Measurements from ENCODE around the gene TRIM28. TPM values are rescaled to one million over a fixed set of nuclear protein-coding genes. Genes with fewer than 3 reads are reported as not detected.
A peak's percentile ranks its signal among the peaks of the same experiment; 100 is the strongest.

TRIM28 gene
- total and polyA plus RNA-seq, 7 experiments from 2014 or later, result 55.3 to 564 (median 403) TPM

DNA sequence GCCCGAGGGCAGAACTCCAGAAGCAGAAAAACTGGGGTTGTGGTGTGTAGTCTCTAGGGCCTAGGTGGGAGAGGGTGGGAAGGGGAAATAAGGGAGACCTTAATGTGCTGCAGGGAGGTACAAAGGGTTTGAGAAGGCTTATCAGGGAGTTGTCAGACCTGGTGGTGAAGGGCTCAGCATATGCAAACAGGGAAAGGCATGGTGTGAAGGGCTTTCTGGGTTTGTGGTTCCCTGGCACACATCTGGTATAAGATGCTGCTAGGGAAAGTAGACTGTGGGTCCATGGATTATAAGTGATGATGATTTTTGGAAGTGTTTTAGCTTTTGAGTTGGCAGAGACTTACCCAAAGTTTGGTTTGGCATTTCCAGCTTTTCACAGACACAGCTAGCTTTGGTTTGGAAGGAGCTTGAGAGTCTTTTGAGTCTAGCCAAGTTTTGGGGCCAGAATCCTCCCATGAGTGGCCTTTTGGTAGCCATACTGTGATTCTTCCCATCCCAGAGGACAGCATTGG, 2.2 kb downstream of the TRIM28 start:
- peaks cover 0 to 37% (median 15%) of the 10 kb centered on the region in 5 donors for H3K36me3 Mint-ChIP-seq
- POLR2A ChIA-PET, result interaction anchor here (0.9 to 4.4 kb wide), 7 partner anchors 8 to 363 kb away, joined by 3 to 85 read pairs (median 10); partner anchors contain the start of genes CHMP2A, UBE2M, ZBTB45 and ZNF274
- intact Hi-C loops (cut with micrococcal nuclease), result no loop called here

DNA sequence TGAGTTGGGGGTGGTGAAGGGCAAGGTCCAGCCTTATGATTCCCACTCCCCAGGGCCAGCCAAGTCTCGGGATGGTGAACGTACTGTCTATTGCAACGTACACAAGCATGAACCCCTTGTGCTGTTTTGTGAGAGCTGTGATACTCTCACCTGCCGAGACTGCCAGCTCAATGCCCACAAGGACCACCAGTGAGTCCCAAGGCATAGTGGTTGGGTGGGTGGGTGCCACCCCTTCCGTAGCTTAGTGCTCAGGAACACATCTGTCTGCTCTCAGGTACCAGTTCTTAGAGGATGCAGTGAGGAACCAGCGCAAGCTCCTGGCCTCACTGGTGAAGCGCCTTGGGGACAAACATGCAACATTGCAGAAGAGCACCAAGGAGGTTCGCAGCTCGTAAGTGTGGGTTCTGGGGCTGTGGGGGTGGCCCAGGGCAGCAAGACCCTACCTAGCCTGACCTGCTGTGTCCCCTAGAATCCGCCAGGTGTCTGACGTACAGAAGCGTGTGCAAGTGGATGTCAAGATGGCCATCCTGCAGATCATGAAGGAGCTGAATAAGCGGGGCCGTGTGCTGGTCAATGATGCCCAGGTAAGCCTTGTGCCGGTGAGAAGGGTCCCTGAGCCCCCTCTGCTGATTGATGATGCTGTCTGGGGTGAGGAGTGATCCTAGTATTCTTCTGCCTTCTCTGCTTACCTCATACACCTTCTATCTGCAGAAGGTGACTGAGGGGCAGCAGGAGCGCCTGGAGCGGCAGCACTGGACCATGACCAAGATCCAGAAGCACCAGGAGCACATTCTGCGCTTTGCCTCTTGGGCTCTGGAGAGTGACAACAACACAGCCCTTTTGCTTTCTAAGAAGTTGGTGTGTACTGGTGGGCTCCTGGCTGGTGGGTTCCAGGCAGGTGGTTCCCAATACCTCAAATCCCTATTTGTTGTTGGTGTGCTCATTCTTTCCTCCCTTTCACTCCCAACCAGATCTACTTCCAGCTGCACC, 3.8 kb downstream of the TRIM28 start:
- Mint-ChIP-seq H3K4me1 (peaks cover 31 to 46% (median 36%) of the 10 kb centered on the region in 7 donors), H3K9me3 (peaks cover 0 to 17% (median 0%) of the 10 kb centered on the region in 11 donors), H3K36me3 (peaks cover 3 to 46% (median 21%) of the 10 kb centered on the region in 5 donors), H3K4me3 (peak overlapping the region in 7 of 10 donors; percentile 25 to 98 (median 85)), H3K27ac (peak overlapping the region in 3 of 9 donors; percentile 17 to 46 (median 33)), H3K27me3 (peaks cover 0 to 9% (median 0%) of the 10 kb centered on the region in 5 donors)
- Histone ChIP-seq H3K9me3 (ENCODE audit: control insufficient read depth in 2 of 3, low read length in 3 of 3) (no peaks in the 10 kb centered on the region), H3K36me3 (ENCODE audit: control insufficient read depth in 2 of 3, insufficient read depth in 3 of 3, low read length in 3 of 3) (peaks cover 5 to 78% (median 36%) of the 10 kb centered on the region in 3 experiments), H3K4me3 (ENCODE audit: low read length) (no peak overlapping the region), H3K27me3 (ENCODE audit: control insufficient read depth in 2 of 2, insufficient read depth in 2 of 2, low read length in 2 of 2) (no peaks in the 10 kb centered on the region), H3K27ac (ENCODE audit: low read depth, low read length) (peak overlapping the region; percentile 25), H3K4me1 (ENCODE audit: control insufficient read depth in 2 of 2, insufficient read depth in 2 of 2, low read length in 2 of 2) (peaks cover 16% of the 10 kb centered on the region in 2 donors)
- POLR2A ChIA-PET, result interaction anchor here (0.7 to 3.1 kb wide), 8 partner anchors 9 to 262 kb away, joined by 3 to 20 read pairs (median 4); partner anchors contain the start of gene UBE2M
- intact Hi-C loops (cut with micrococcal nuclease), result no loop called here
- CTCF ChIA-PET, result no interaction called here
- ATAC-seq (no peak), DNase-seq (no peak)

More for the DNA sequence above, 2.2 kb downstream of the TRIM28 start:
- CTCF ChIA-PET, result no interaction called here
- H3K4me3 Mint-ChIP-seq, result peak overlapping the region; percentile 85 to 98 (median 92)
- H3K4me1 Mint-ChIP-seq, result peaks cover 28 to 43% (median 34%) of the 10 kb centered on the region in 7 donors
- Histone ChIP-seq H3K4me3 (ENCODE audit: low read length) (peak overlapping the region; percentile 73), H3K36me3 (ENCODE audit: control insufficient read depth in 2 of 3, insufficient read depth in 3 of 3, low read length in 3 of 3) (peaks cover 0 to 63% (median 36%) of the 10 kb centered on the region in 3 experiments), H3K27ac (ENCODE audit: low read depth, low read length) (peak overlapping the region; percentile 81), H3K4me1 (ENCODE audit: control insufficient read depth in 2 of 2, insufficient read depth in 2 of 2, low read length in 2 of 2) (peaks cover 16% of the 10 kb centered on the region in 2 donors), H3K27me3 (ENCODE audit: control insufficient read depth in 2 of 2, insufficient read depth in 2 of 2, low read length in 2 of 2) (no peaks in the 10 kb centered on the region), H3K9me3 (ENCODE audit: control insufficient read depth in 2 of 3, low read length in 3 of 3) (no peaks in the 10 kb centered on the region)
- DNase-seq (no peak), ATAC-seq (no peak)
- peaks cover 0 to 20% (median 0%) of the 10 kb centered on the region in 5 donors for H3K27me3 Mint-ChIP-seq
- H3K27ac Mint-ChIP-seq, result peak overlapping the region; percentile 84 to 94 (median 91)
- peaks cover 0 to 17% (median 0%) of the 10 kb centered on the region in 11 donors for H3K9me3 Mint-ChIP-seq

DNA sequence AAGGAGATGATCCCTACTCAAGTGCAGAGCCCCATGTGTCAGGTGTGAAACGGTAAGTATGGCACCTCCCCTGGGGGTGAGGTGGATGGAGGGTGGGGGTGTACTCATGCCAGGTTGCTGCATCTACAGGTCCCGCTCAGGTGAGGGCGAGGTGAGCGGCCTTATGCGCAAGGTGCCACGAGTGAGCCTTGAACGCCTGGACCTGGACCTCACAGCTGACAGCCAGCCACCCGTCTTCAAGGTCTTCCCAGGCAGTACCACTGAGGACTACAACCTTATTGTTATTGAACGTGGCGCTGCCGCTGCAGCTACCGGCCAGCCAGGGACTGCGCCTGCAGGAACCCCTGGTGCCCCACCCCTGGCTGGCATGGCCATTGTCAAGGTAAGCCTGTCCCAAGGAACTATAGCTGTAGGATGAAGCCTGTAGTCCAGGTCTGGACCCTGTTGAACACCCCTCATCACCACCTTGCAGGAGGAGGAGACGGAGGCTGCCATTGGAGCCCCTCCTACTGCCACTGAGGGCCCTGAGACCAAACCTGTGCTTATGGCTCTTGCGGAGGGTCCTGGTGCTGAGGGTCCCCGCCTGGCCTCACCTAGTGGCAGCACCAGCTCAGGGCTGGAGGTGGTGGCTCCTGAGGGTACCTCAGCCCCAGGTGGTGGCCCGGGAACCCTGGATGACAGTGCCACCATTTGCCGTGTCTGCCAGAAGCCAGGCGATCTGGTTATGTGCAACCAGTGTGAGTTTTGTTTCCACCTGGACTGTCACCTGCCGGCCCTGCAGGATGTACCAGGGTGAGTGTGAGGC, 5.2 kb downstream of the TRIM28 start:
- H3K9me3 Mint-ChIP-seq, result peaks cover 0 to 14% (median 0%) of the 10 kb centered on the region in 11 donors
- peaks cover 30 to 50% (median 41%) of the 10 kb centered on the region in 7 donors for H3K4me1 Mint-ChIP-seq
- H3K36me3 Mint-ChIP-seq, result peaks cover 8 to 54% (median 31%) of the 10 kb centered on the region in 5 donors
- Histone ChIP-seq H3K36me3 (ENCODE audit: control insufficient read depth in 2 of 3, insufficient read depth in 3 of 3, low read length in 3 of 3) (peaks cover 5 to 83% (median 36%) of the 10 kb centered on the region in 3 experiments), H3K4me1 (ENCODE audit: control insufficient read depth in 2 of 2, insufficient read depth in 2 of 2, low read length in 2 of 2) (peaks cover 21 to 22% of the 10 kb centered on the region in 2 donors), H3K4me3 (ENCODE audit: low read length) (no peak overlapping the region), H3K27ac (ENCODE audit: low read depth, low read length) (peak overlapping the region; percentile 14), H3K9me3 (ENCODE audit: control insufficient read depth in 2 of 3, low read length in 3 of 3) (no peaks in the 10 kb centered on the region), H3K27me3 (ENCODE audit: control insufficient read depth in 2 of 2, insufficient read depth in 2 of 2, low read length in 2 of 2) (no peaks in the 10 kb centered on the region)
- intact Hi-C loops (cut with micrococcal nuclease), result no loop called here
- DNase-seq (peak in 1 of 9 donors; percentile 22), ATAC-seq (no peak)
- H3K4me3 Mint-ChIP-seq, result no peak overlapping the region
- H3K27me3 Mint-ChIP-seq, result peaks cover 0 to 2% (median 0%) of the 10 kb centered on the region in 5 donors
- POLR2A ChIA-PET, result interaction anchor here (0.8 to 3.1 kb wide), 5 partner anchors 8 to 88 kb away, joined by 3 to 20 read pairs (median 4); partner anchors contain the start of gene UBE2M
- H3K27ac Mint-ChIP-seq, result no peak overlapping the region
- CTCF ChIA-PET, result no interaction called here

DNA sequence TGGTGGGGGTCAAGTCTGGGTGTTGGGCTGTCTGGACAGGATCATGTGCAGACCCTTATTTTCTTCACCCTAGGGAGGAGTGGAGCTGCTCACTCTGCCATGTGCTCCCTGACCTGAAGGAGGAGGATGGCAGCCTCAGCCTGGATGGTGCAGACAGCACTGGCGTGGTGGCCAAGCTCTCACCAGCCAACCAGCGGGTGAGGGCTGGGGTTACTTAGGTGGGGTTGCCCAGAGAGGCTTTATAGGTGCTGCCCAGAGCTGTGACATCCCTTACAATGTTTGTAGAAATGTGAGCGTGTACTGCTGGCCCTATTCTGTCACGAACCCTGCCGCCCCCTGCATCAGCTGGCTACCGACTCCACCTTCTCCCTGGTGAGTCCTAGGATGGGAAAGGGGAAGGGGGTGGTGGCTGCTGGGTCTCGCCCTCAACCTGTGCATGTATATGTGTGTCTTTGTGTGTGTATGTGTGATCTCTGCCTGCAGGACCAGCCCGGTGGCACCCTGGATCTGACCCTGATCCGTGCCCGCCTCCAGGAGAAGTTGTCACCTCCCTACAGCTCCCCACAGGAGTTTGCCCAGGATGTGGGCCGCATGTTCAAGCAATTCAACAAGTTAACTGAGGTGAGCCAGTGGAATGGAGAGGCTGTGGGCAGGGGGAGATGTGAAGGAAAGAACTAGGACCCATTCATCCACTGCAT, 5.9 kb downstream of the TRIM28 start:
- H3K9me3 ChIP-seq (ENCODE audit: control insufficient read depth in 2 of 3, low read length in 3 of 3), result no peaks in the 10 kb centered on the region
- POLR2A ChIA-PET, result interaction anchor here (0.8 to 3.1 kb wide), 4 partner anchors 11 to 89 kb away, joined by 3 to 20 read pairs (median 3); partner anchors contain the start of gene UBE2M
- intact Hi-C loops (cut with micrococcal nuclease), result no loop called here
- Mint-ChIP-seq H3K36me3 (peaks cover 8 to 54% (median 29%) of the 10 kb centered on the region in 5 donors), H3K4me3 (no peak overlapping the region), H3K4me1 (peaks cover 35 to 57% (median 45%) of the 10 kb centered on the region in 7 donors), H3K27me3 (peaks cover 0 to 2% (median 0%) of the 10 kb centered on the region in 5 donors), H3K27ac (peak overlapping the region in 3 of 9 donors; percentile 31 to 47 (median 38)), H3K9me3 (peaks cover 0 to 14% (median 0%) of the 10 kb centered on the region in 11 donors)
- H3K27ac ChIP-seq (ENCODE audit: low read depth, low read length), result peak overlapping the region; percentile 14
- peaks cover 5 to 82% (median 36%) of the 10 kb centered on the region in 3 experiments for H3K36me3 ChIP-seq (ENCODE audit: control insufficient read depth in 2 of 3, insufficient read depth in 3 of 3, low read length in 3 of 3)
- no peak for ATAC-seq
- peaks cover 25 to 26% of the 10 kb centered on the region in 2 donors for H3K4me1 ChIP-seq (ENCODE audit: control insufficient read depth in 2 of 2, insufficient read depth in 2 of 2, low read length in 2 of 2)
- H3K4me3 ChIP-seq (ENCODE audit: low read length), result no peak overlapping the region
- DNase-seq, result peak in 1 of 9 donors; percentile 21
- CTCF ChIA-PET, result no interaction called here
- H3K27me3 ChIP-seq (ENCODE audit: control insufficient read depth in 2 of 2, insufficient read depth in 2 of 2, low read length in 2 of 2), result no peaks in the 10 kb centered on the region

DNA sequence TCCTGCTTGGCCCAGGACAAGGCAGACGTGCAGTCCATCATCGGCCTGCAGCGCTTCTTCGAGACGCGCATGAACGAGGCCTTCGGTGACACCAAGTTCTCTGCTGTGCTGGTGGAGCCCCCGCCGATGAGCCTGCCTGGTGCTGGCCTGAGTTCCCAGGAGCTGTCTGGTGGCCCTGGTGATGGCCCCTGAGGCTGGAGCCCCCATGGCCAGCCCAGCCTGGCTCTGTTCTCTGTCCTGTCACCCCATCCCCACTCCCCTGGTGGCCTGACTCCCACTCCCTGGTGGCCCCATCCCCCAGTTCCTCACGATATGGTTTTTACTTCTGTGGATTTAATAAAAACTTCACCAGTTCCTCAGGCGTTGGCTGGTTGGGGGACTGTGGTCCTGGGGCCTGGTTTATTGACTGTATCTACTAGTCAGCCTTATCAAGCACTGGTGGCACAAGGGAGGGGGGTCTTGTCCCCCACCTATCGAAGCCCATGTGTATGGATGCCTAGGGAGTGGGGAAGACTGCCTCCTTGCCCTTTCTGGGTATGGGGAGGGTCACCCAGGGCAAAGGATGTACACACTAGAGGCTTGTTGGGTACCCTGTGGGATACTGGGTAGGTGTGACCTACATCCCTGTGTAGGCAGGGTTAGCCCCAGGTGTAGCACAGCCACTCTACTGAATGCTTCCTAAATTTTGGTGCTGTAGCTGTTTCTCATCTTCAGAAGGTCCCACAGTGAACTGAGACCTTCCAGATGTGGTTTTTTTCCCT, 6.7 kb downstream of the TRIM28 start:
- intact Hi-C loops (cut with micrococcal nuclease), result no loop called here
- no peak for DNase-seq

More for the DNA sequence above, 6.7 kb downstream of the TRIM28 start:
- Mint-ChIP-seq H3K27ac (peak overlapping the region in 2 of 9 donors; percentile 51 to 69), H3K9me3 (peaks cover 0 to 8% (median 0%) of the 10 kb centered on the region in 11 donors), H3K4me3 (no peak overlapping the region), H3K27me3 (no peaks in the 10 kb centered on the region), H3K4me1 (peaks cover 35 to 60% (median 49%) of the 10 kb centered on the region in 7 donors), H3K36me3 (peaks cover 8 to 53% (median 29%) of the 10 kb centered on the region in 5 donors)
- no peak overlapping the region for H3K27ac ChIP-seq (ENCODE audit: low read depth, low read length)
- ChIA-PET CTCF (interaction anchor here (1.5 kb wide), 1 partner anchor 31 kb away, joined by 3 read pairs; the partner anchor contains the start of gene ZBTB45), POLR2A (interaction anchor here (1.0 to 1.9 kb wide), 2 partner anchors 19 to 22 kb away, joined by 3 to 9 read pairs; partner anchors contain the start of gene MZF1)
- ATAC-seq, result no peak
- no peaks in the 10 kb centered on the region for H3K27me3 ChIP-seq (ENCODE audit: control insufficient read depth in 2 of 2, insufficient read depth in 2 of 2, low read length in 2 of 2)
- H3K4me3 ChIP-seq (ENCODE audit: low read length), result no peak overlapping the region
- peaks cover 27 to 28% of the 10 kb centered on the region in 2 donors for H3K4me1 ChIP-seq (ENCODE audit: control insufficient read depth in 2 of 2, insufficient read depth in 2 of 2, low read length in 2 of 2)
- H3K36me3 ChIP-seq (ENCODE audit: control insufficient read depth in 2 of 3, insufficient read depth in 3 of 3, low read length in 3 of 3), result peaks cover 5 to 75% (median 36%) of the 10 kb centered on the region in 3 experiments
- no peaks in the 10 kb centered on the region for H3K9me3 ChIP-seq (ENCODE audit: control insufficient read depth in 2 of 3, low read length in 3 of 3)

Data from naive thymus-derived CD4-positive, alpha-beta T cell (primary cell).